ENCODE measurements around the gene OR8S1. TPM values are rescaled to one million over a fixed set of nuclear protein-coding genes. Genes with fewer than 3 reads are reported as not detected.

Gene OR8S1
- total RNA-seq, 1 donor from 2014 or later: not detected

GRCh38 chr12:48567731-48568130 is 42.3 kb downstream of the OR8S1 start:
- no peak for TF ChIP-seq CTCF (IDR thresholded peaks at IDR 0.05; ENCODE audit: borderline replicate concordance)
- Histone ChIP-seq H3K27ac (replicated peaks) (no peak overlapping the region), H3K4me1 (no peaks in the 10 kb centered on the region), H3K27me3 (ENCODE audit: low read depth) (peaks cover 58% of the 10 kb centered on the region), H3K36me3 (no peaks in the 10 kb centered on the region), H3K4me3 (no peak overlapping the region), H3K9me3 (replicated peaks) (no peaks in the 10 kb centered on the region)
- DNase-seq: no peak
- intact Hi-C loops (cut with micrococcal nuclease): no loop called here

GRCh38 chr12:48569946-48570345 is 44.5 kb downstream of the OR8S1 start, which contains the start of gene LALBA:
Gene LALBA, minus strand, starts transcription at chr12:48570046. Its CDS starts 26 bp downstream, at chr12:48570020.
- DNase-seq: no peak
- Histone ChIP-seq H3K27me3 (ENCODE audit: low read depth) (peaks cover 40% of the 10 kb centered on the region), H3K4me1 (no peaks in the 10 kb centered on the region), H3K4me3 (no peak within 1 kb of the TSS), H3K9me3 (replicated peaks) (no peaks in the 10 kb centered on the region), H3K27ac (replicated peaks) (no peak within 1 kb of the TSS), H3K36me3 (no peaks in the 10 kb centered on the region)
- intact Hi-C loops (cut with micrococcal nuclease): no loop called here
- no peak for TF ChIP-seq CTCF (IDR thresholded peaks at IDR 0.05; ENCODE audit: borderline replicate concordance)

- Histone ChIP-seq H3K27me3 (ENCODE audit: low read depth) (peaks cover 26% of the 10 kb centered on the region), H3K9me3 (replicated peaks) (no peaks in the 10 kb centered on the region), H3K36me3 (no peaks in the 10 kb centered on the region), H3K27ac (replicated peaks) (no peak overlapping the region), H3K4me3 (no peak overlapping the region), H3K4me1 (no peaks in the 10 kb centered on the region)
- TF ChIP-seq CTCF (IDR thresholded peaks at IDR 0.05; ENCODE audit: borderline replicate concordance): no peak
- no peak for DNase-seq
- intact Hi-C loops (cut with micrococcal nuclease): no loop called here
Measured at GRCh38 chr12:48572326-48572725, 46.9 kb downstream of the OR8S1 start.

Other genes with a start within 250 kb of the OR8S1 start
- gene ZNF641, start 174.7 kb upstream of the OR8S1 start, total RNA-seq: 16.0 TPM
- not detected for gene ANP32D, start 53.1 kb upstream of the OR8S1 start, total RNA-seq
- not detected for gene C12orf54, start 43.1 kb upstream of the OR8S1 start, total RNA-seq
- not detected for gene LALBA, start 44.4 kb downstream of the OR8S1 start, total RNA-seq
- gene KANSL2, start 156.6 kb downstream of the OR8S1 start, total RNA-seq: 23.1 TPM
- 18.4 TPM for gene CCNT1, start 191.1 kb downstream of the OR8S1 start, total RNA-seq

All from left ventricle myocardium inferior (tissue), 1 donor.